Trophoblast cell (in vitro differentiated cells and primary cell): ENCODE measurements around the gene PEX10.
A peak's percentile ranks its signal among the peaks of the same experiment; 100 is the strongest.

Experiments
- DNase-seq, 2 donors: peaks; one replicate each; pipeline ENCODE4 v3.0.0-alpha.2; 2016
- H2AFZ ChIP-seq: 2 replicates; pipeline ENCODE4 v1.6.1; 2013; ENCODE audit warnings: low read length, moderate library complexity, mild to moderate bottlenecking; ENCODE audit not compliant: insufficient read depth, poor library complexity
- H2AK5ac ChIP-seq: 2 replicates; pipeline ENCODE4 v1.6.1; 2013; ENCODE audit warnings: mild to moderate bottlenecking, low read length
- H2BK120ac ChIP-seq: 2 replicates; pipeline ENCODE4 v1.6.1; 2013; ENCODE audit warnings: low read length, mild to moderate bottlenecking, moderate library complexity; ENCODE audit not compliant: insufficient read depth, poor library complexity
- H2BK12ac ChIP-seq: 2 replicates; pipeline ENCODE4 v1.6.1; 2013; ENCODE audit warnings: mild to moderate bottlenecking, low read length, moderate library complexity
- H2BK5ac ChIP-seq: 2 replicates; pipeline ENCODE4 v1.6.1; 2013; ENCODE audit warnings: low read length, low read depth, moderate library complexity, mild to moderate bottlenecking; ENCODE audit not compliant: poor library complexity
- H3K14ac ChIP-seq: 2 replicates; pipeline ENCODE4 v1.6.1; 2013; ENCODE audit warnings: mild to moderate bottlenecking, low read length
- H3K18ac ChIP-seq: 2 replicates; pipeline ENCODE4 v1.6.1; 2013; ENCODE audit warnings: mild to moderate bottlenecking, low read length
- H3K23ac ChIP-seq: 2 replicates; pipeline ENCODE4 v1.6.1; 2013; ENCODE audit warnings: low read length
- H3K27ac ChIP-seq: 2 replicates; pipeline ENCODE4 v1.5.1; 2013; ENCODE audit warnings: low read depth, mild to moderate bottlenecking, inconsistent platforms, low read length, moderate library complexity
- H3K27me3 ChIP-seq: 2 replicates; pipeline ENCODE4 v1.6.1; 2013; ENCODE audit warnings: inconsistent platforms, mild to moderate bottlenecking, low read length, moderate library complexity; ENCODE audit not compliant: insufficient read depth
- H3K36me3 ChIP-seq, 2 experiments: 1 replicate in 1 of 2; 2 replicates in 1 of 2; pipeline ENCODE4 v1.6.1; 2013; ENCODE audit warnings: low read length in 2 of 2, mild to moderate bottlenecking in 2 of 2, moderate library complexity in 1 of 2; ENCODE audit not compliant: insufficient read depth in 2 of 2, control insufficient read depth in 1 of 2
- H3K4ac ChIP-seq: 2 replicates; pipeline ENCODE4 v1.6.1; 2013; ENCODE audit warnings: low read depth, mild to moderate bottlenecking, low read length, moderate library complexity
- H3K4me1 ChIP-seq, 2 experiments: 1 replicate in 1 of 2; 2 replicates in 1 of 2; pipeline ENCODE4 v1.6.1; 2013; ENCODE audit warnings: low read length in 2 of 2, mild to moderate bottlenecking in 2 of 2, moderate library complexity in 1 of 2; ENCODE audit not compliant: insufficient read depth in 2 of 2, control insufficient read depth in 1 of 2
- H3K4me2 ChIP-seq: 2 replicates; pipeline ENCODE4 v1.6.1; 2013; ENCODE audit warnings: inconsistent platforms, mild to moderate bottlenecking, low read length, moderate library complexity
- H3K4me3 ChIP-seq: 2 replicates; pipeline ENCODE4 v1.5.1; 2013; ENCODE audit warnings: mild to moderate bottlenecking, low read depth, low read length, inconsistent platforms
- H3K79me1 ChIP-seq: one replicate; pipeline ENCODE4 v1.6.1; 2013; ENCODE audit warnings: low read length
- H3K79me2 ChIP-seq: 2 replicates; pipeline ENCODE4 v1.6.1; 2013; ENCODE audit warnings: low read length, mild to moderate bottlenecking; ENCODE audit not compliant: control insufficient read depth, insufficient read depth, poor library complexity
- H3K9ac ChIP-seq: 2 replicates; pipeline ENCODE4 v1.6.1; 2013; ENCODE audit warnings: mild to moderate bottlenecking, low read length
- H3K9me3 ChIP-seq: 2 replicates; pipeline ENCODE4 v1.6.1; 2013; ENCODE audit warnings: low read depth, mild to moderate bottlenecking, control low read depth, inconsistent platforms, low read length; ENCODE audit not compliant: insufficient read depth
- H4K12ac ChIP-seq: 2 replicates; pipeline ENCODE4 v1.6.1; 2013; ENCODE audit warnings: low read depth, mild to moderate bottlenecking, low read length, moderate library complexity
- H4K8ac ChIP-seq: 2 replicates; pipeline ENCODE4 v1.6.1; 2013; ENCODE audit warnings: low read depth, mild to moderate bottlenecking, low read length, moderate library complexity
- H4K91ac ChIP-seq: one replicate; pipeline ENCODE4 v1.6.1; 2013; ENCODE audit warnings: low read depth, mild to moderate bottlenecking, low read length, moderate library complexity
- WGBS: extraction: QIAGEN DNeasy Blood & Tissue Kit; methylation state at CpG from one replicate; pipeline ENCODE4 v1.1.7; 2013; ENCODE audit warnings: missing lambda C conversion rate; ENCODE audit not compliant: insufficient read length, insufficient coverage; ENCODE audit errors: extremely low coverage; 5-methylcytosine and 5-hydroxymethylcytosine counted together

PEX10 gene

GRCh38 chr1:2403273-2403672 lies 9.1 kb downstream of the PEX10 start:
- Histone ChIP-seq H3K4me1 (peaks cover 3 to 5% of the 10 kb centered on the region in 2 experiments), H3K23ac (no peak overlapping the region), H3K9me3 (no peaks in the 10 kb centered on the region), H3K14ac (no peak overlapping the region), H3K27ac (no peak overlapping the region), H2BK12ac (no peak overlapping the region), H3K36me3 (peaks cover 80 to 86% of the 10 kb centered on the region in 2 experiments), H3K4me3 (no peak overlapping the region), H2AK5ac (no peak overlapping the region), H3K4me2 (no peak overlapping the region), H2BK5ac (no peak overlapping the region), H4K91ac (no peak overlapping the region), H3K9ac (no peak overlapping the region), H3K79me1 (no peaks in the 10 kb centered on the region), H3K4ac (no peak overlapping the region), H3K79me2 (no peaks in the 10 kb centered on the region), H3K27me3 (no peaks in the 10 kb centered on the region), H4K12ac (no peak overlapping the region), H2BK120ac (no peak overlapping the region), H4K8ac (no peak overlapping the region), H2AFZ (no peak overlapping the region), H3K18ac (no peak overlapping the region)
- no peak for DNase-seq
- no CpG with 5 or more reads among the region's 19 CpGs for WGBS

DNA sequence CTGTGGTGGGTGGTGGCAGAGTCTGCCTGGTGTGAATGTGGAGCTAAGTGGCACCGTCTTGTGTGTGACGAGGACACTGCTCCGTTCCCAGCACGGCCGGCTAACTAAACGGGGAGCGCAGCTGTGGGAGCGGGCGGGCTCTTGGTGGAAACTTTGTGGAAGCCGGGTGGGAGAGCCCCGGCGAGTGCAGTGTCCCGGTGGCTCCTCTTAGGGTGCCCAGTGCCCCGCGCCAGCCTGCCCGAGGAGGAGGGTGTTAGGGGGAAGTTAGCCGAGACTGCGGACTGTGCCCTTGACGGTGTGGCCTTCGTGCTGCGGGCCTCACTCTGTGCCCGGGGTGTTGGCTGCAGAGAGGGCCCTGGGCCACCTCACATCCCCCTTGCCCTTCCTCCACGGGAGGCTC lies 9.9 kb downstream of the PEX10 start:
- H3K4me2 ChIP-seq: no peak overlapping the region
- no peak overlapping the region for H2BK12ac ChIP-seq
- H3K18ac ChIP-seq: peak overlapping the region; percentile 6
- H3K23ac ChIP-seq: no peak overlapping the region
- peaks cover 81 to 87% of the 10 kb centered on the region in 2 experiments for H3K36me3 ChIP-seq
- DNase-seq: no peak
- H3K79me2 ChIP-seq: no peaks in the 10 kb centered on the region
- H3K4me3 ChIP-seq: no peak overlapping the region
- H3K4me1 ChIP-seq: peaks cover 3 to 5% of the 10 kb centered on the region in 2 experiments
- H3K79me1 ChIP-seq: no peaks in the 10 kb centered on the region
- WGBS: no CpG with 5 or more reads among the region's 23 CpGs
- H3K4ac ChIP-seq: no peak overlapping the region
- no peak overlapping the region for H2AFZ ChIP-seq
- H4K91ac ChIP-seq: no peak overlapping the region
- no peak overlapping the region for H2BK120ac ChIP-seq
- no peaks in the 10 kb centered on the region for H3K27me3 ChIP-seq
- no peak overlapping the region for H3K27ac ChIP-seq
- no peak overlapping the region for H3K14ac ChIP-seq
- H2AK5ac ChIP-seq: no peak overlapping the region
- no peak overlapping the region for H4K8ac ChIP-seq
- no peak overlapping the region for H4K12ac ChIP-seq
- H2BK5ac ChIP-seq: no peak overlapping the region
- H3K9me3 ChIP-seq: no peaks in the 10 kb centered on the region
- H3K9ac ChIP-seq: no peak overlapping the region

DNA sequence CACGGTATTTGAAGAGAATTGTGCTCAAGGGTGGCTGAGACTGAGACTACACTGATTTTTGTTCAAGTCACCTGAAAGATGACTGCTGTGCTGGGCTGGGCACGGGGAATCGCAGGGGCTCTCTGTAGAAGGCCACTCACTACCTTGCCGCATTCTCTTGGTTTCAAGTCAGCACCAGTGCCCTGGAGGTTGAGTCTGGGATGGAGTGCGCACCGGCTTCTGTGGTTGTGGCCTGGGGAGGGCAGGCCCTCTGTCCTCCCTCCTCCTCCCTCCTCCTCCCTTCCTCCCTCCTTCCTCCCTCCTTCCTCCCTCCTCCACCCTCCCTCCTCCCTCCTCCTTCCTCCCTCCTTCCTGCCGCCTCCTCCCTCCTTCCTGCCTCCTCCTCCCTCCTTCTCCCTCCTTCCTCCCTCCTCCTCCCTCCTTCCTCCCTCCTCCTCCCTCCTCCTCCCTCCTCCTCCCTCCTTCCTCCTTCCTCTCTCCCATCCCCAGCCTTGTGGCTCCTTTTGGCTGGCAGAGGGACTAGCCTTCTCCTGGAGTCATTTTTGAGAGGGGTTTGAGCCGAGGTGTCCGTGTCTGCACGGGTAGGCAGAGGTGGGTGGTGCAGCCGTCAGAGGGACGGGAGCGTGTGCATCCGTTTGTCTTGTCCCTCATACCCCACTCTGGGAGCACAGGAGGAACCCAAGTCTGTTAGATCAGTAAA lies 11.3 kb downstream of the PEX10 start:
- Histone ChIP-seq H3K79me2 (no peaks in the 10 kb centered on the region), H3K79me1 (no peaks in the 10 kb centered on the region), H4K12ac (no peak overlapping the region), H4K8ac (no peak overlapping the region), H2AK5ac (no peak overlapping the region), H3K4ac (no peak overlapping the region), H3K9me3 (no peaks in the 10 kb centered on the region), H3K36me3 (peaks cover 81 to 86% of the 10 kb centered on the region in 2 experiments), H3K4me3 (no peak overlapping the region), H3K27ac (no peak overlapping the region), H2AFZ (no peak overlapping the region), H2BK12ac (no peak overlapping the region), H3K18ac (no peak overlapping the region), H3K27me3 (no peaks in the 10 kb centered on the region), H3K23ac (no peak overlapping the region), H3K9ac (no peak overlapping the region), H3K4me2 (no peak overlapping the region), H3K4me1 (peaks cover 3 to 5% of the 10 kb centered on the region in 2 experiments), H2BK120ac (no peak overlapping the region), H2BK5ac (no peak overlapping the region), H4K91ac (no peak overlapping the region), H3K14ac (no peak overlapping the region)
- no peak for DNase-seq
- no CpG with 5 or more reads among the region's 14 CpGs for WGBS

GRCh38 chr1:2400576-2400909 lies 11.8 kb downstream of the PEX10 start:
- Histone ChIP-seq H3K79me2 (no peaks in the 10 kb centered on the region), H3K4me2 (no peak overlapping the region), H2BK5ac (no peak overlapping the region), H2AFZ (no peak overlapping the region), H4K8ac (no peak overlapping the region), H2AK5ac (no peak overlapping the region), H3K36me3 (peaks cover 80 to 86% of the 10 kb centered on the region in 2 experiments), H3K27me3 (no peaks in the 10 kb centered on the region), H2BK120ac (no peak overlapping the region), H3K14ac (no peak overlapping the region), H3K9me3 (no peaks in the 10 kb centered on the region), H3K4me3 (no peak overlapping the region), H2BK12ac (no peak overlapping the region), H3K23ac (no peak overlapping the region), H3K79me1 (no peaks in the 10 kb centered on the region), H3K27ac (no peak overlapping the region), H3K4ac (no peak overlapping the region), H3K4me1 (peaks cover 3 to 5% of the 10 kb centered on the region in 2 experiments), H4K12ac (no peak overlapping the region), H3K9ac (no peak overlapping the region), H4K91ac (no peak overlapping the region), H3K18ac (no peak overlapping the region)
- no CpG with 5 or more reads among the region's 10 CpGs for WGBS
- DNase-seq: no peak
